ENCODE results near the gene IL22RA2.

DNA sequence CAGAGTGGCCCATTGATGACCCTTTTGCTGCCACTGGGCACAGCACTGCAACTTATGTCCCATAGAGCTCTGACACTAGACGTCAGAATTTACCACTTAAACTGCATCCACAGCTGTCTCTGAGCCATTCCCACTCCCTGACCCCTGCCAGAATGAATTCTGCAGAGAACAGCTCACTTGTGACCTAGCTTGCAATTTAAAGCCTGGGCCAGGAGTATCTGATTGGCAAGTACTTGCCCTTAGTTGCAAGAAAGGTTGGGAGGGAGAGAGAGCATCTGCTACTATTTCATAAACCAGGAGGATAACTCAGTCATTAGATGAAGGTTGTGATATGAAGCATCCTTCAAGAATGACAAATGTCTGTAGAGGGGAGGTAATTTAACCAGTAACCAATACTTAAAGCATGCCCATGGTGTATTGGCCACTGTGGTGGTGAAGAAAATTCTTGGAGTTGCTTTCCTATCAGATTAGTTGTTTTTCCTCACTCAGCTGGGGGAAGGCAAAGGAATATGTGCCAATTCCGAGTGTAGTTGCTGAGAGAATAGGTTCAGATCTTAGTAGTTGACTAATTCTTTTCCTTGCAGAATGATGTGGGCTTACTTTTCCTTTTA is 46.5 kb downstream of the IL22RA2 start:
- TF ChIP-seq EZH2 (IDR thresholded peaks at IDR 0.05; ENCODE audit: insufficient read depth, poor library complexity, severe bottlenecking), result no peak
- TF ChIP-seq EZH2phosphoT487 (IDR thresholded peaks at IDR 0.05; ENCODE audit: insufficient read depth, low read depth), result no peak
